ENCODE data around the gene CWF19L2.
"Not testable (repeated sequence)": the region's sequence is repeated elsewhere in the genome, so short reads cannot be mapped to it uniquely, and the experiment has no call there.

The CWF19L2 gene

DNA sequence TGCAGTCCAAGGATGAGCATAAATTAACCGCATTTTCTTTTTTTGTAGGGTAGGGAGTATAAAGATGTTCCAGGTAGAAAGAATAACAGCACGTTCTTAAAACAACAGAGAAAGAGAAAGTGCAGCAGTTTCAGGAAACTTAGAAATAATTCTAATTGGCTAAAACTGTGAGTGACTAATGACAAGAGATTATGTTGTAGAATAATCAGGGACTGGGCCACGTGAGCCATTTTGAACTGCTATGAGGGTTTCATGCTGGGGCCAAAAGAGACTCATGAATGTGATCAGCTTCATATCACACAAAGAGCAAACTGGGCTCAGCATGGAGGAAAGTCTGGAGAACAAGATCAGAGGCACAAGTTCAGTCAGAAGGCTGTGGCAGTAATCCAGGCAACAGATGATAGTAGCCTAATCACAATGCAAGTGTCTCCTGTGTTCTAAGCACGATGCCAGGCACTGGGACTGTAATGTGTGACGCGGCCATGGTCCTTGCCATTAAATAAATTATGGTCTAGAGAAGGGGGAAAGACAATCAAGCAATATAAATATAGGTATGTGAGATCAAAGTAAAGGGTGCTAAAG lies 17.9 kb downstream of the CWF19L2 start:
- no peak for DNase-seq

DNA sequence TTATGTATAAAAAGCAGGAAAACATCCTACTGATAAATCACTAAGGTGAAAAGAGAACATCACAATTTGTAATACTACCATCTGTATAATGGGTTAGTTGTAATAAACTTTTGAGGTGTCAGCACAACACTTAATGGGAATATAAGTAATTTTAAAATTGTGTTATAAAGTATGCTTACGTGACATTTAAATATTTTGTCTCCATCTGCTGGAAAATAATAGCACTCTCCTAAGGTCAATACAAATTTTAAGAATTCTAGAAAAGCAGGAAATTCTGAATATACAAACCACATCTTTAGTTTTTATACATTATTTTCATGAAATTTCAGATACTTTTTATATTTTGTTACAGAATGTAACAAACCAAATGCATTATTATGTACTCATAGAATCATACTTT lies 19.5 kb downstream of the CWF19L2 start:
- DNase-seq: no peak

DNA sequence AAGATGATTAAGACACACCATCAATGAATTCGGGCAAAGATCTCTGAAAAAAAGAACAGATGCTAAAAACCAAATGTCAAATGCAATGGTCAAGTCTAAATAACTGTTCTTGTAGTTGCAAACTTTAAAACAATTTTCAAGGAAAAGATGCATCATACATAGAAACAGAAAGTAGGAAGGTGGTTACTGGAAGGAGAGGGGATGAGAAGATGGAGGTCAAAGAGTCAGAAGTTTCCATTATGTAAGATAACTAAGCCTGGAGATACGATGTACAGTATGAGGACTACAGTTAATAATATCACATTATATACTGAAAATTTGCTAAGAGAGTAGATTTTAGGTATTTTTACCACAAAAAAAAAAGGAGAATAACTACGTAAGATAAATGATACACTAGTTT lies 27.1 kb downstream of the CWF19L2 start:
- DNase-seq: no peak

DNA sequence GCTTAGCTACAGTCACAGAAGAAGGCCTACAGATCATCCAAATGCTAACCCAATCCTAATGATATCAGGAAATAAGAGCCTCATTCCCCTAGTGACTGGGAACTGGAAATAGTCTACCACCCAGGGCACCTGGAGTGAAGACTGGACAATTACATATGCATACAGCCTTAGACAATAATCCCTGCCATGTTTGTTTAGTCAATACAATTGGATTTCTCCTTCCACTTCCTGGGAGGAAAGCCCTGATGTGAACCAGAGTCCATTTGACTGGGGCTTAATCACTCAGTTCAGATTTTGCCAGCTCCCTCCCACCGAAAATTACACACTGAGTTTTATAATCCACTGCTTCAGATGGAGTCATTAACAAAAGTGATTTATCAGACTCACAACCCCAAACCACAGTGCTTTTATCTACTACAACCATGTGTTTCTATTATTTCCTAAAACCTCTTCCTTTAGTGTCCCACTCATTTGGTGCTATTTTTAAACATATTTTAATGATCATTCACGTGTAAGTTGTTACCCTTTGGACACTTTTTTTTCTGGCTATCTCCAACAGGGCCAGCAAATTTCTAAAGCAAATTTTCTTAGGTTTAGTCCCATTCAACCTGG lies 29.9 kb downstream of the CWF19L2 start:
- DNase-seq: no peak

DNA sequence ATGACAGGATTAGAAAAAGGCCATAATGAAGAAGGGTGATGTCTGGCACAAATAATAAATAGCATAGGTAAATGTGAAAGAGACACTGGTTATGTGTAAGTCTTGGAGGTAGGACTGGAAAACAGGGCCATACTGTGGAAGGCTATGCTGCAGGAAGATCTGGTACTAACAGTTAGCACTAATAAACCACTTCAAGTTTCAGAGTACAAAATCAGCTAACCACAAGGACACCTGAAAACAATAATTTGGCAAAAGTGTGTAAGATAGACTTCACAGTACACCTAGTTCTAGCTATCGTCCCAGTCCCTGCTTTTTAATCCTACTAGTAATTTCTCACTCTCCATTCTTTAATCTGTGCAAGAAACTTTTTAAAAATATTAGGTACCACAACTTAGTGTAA lies 44.3 kb downstream of the CWF19L2 start:
- no peak for DNase-seq

DNA sequence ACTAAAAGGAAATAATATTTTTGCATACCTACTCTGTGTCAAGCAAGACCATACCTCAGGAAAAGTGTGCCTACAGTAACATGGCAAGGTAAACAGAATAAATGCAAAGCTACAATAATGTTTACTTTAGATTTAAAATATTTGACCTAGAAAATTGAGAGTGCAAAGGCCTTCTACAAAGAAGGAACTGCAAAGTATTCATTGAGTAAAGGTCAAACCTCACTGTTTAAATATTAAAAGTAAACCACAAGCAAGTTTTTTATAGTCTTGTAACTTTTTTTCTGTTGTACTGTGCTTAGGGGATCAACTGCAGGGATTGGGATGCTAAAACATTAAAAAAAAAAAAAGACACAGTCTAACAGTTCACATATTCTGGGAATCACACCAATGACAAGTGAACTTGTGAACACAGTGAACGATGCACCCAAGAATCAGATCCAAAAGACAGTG lies 48.8 kb downstream of the CWF19L2 start:
- DNase-seq: no peak

DNA sequence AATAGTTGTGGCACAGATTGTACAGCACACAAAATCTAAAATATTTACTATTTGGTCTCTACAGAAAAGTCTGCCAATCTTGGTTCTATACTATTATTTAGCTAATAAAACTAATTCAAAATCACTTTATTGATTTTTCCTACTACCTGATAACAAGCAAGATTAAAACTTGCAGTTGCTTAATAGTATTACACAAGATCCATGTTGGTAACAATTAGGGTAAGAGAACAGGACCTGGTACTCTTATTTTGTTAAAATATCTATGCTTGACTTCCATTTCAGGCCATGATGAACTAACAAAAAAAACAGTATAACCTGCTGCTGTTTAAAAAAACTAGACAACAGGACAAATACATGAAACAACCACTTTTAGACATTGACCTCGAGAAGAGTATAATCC lies 52.4 kb downstream of the CWF19L2 start:
- DNase-seq: no peak

DNA sequence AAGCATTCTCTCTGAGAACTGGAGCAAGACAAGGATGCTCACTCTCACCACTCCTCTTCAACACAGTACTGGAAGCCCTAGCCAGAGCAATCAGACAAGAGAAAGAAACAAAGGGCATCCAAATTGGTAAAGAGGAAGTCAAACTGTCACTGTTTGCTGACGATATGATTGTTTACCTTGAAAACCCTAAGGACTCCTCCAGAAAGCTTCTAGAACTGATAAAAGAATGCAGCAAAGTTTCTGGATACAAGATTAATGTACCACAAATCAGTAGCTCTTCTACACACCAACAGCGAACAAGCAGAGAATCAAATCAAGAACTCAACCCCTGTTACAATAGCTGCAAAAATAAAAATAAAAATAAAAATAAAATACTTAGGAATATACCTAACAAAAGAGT lies 56.5 kb downstream of the CWF19L2 start:
- not testable (repeated sequence) for DNase-seq

DNA sequence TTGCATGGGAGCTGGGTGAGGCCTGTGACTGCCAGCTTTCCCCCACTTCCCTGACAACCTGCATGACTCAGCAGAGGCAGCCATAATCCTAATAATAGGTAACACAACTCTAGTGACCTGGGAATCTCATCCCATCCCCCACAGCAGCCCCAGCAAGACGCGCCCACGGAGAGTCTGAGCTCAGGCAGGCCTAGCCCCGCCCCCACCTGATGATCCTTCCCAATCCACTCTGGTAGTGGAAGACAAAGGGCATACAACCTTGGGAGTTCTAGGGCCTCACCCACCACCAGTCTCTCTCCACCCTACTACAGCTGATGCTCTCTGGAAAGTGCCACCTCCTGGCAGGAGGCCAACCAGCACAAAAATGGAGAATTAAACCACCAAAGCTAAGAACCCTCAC lies 60.3 kb downstream of the CWF19L2 start:
- no peak for DNase-seq

DNA sequence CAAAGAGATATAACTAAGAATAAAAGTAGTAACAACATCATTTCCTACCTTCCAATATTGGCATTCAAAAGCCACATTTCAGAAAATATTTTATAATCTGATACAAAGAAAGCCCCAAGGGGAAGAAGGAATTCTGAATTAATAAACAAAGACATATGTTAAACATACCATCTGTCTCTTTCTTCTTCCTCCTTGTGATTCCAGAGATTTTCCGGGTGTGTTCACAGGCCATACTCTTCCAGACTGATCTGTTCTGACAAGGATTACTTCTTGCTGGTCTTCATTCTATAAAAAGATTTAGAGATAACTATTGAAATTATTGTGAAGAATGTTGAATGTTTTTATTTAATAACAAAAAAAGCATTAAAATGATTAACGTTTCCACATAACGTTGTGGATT lies 65.0 kb downstream of the CWF19L2 start:
- no peak for DNase-seq

DNA sequence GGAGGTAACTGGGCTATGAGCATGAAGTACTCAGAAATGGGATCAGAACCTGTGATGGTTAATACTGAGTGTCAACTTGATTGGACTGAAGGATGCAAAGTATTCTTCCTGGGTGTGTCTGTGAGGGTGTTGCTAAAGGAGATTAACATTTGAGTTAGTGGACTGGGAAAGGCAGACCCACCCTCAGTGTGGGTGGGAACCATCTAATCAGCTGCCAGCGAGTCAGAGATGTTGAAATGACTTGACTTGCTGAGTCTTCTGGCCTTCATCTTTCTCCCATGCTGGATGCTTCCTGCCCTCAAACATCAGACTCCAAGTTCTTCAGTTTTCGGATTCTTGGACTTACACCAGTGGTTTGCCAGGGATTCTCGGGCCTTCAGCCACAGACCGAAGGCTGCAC lies 66.9 kb downstream of the CWF19L2 start:
- DNase-seq: not testable (repeated sequence)

DNA sequence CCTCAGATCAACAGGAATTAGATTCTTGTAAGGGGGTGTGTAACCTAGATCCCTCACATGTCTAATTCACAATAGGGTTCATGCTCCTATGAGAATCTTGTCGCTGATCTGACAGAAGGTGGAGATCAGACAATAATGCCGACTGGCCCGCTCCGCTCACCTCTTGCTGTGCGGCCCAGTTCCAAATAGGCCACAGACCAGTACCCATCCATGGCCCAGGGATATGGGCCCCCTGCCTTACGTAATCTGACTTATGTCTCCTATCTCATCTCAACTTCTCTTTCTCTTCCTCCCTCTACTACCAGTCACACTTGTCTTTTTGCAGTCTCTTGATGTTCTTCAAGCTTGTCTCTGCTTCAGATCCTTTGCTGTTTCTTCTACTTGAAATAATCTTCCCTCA lies 70.0 kb downstream of the CWF19L2 start:
- DNase-seq: no peak

DNA sequence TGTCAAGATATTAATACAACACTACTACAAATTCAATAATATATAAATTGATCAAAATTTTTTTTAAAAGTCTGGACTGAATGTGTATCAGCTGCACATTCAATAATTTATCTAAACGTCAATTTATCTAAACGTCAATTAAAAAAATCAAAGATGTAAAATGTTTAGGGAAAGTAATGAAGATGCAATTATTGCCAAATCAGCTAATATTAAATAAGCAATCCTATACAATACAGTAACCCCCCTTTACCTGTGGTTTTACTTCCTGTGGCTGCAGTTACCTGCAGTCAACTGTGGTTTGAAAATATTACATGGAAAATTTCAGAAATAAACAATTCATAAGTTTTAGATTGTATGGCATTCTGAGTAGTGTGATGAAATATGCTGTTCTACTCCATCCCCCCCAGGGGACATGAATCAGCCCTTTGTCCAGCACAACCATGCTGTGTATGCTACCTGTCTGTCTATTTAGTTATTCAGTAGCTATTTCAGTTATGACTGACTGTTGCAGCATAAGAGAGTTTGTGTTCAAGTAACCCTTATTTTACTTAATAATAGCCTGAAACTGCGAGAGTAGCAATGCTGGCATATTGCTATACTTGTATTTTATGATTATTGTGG lies 72.2 kb downstream of the CWF19L2 start:
- DNase-seq: no peak

DNA sequence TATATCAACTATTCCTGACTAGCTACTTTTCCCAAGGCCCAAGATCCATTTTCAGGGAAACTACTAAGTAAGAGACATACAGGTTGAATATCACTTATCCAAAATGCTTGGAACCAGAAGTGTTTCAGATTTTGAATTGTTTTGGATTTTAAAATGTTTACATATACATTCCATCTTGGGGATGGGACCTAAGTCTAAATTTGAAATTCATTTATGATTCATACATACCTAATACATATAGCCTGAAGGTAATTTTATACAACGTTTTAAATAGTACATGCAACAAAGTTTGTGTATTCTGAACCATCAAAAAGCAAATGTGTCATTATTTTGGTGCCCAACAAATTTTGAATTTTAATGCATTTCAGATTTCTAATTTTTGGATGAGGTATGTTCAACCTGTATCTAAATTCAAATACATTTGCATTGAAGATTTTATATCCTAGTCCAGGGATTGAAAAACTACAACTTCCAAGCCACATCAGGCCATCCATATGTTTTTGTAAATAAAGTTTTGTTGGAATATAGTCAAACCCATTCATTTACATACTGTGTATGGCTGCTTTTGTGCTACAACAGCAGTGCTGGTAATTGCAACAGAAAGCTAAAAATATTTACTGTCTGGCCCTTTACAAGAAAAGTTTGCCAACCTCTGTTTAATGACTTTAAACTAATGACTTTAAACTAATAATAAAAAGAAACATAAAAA lies 73.3 kb downstream of the CWF19L2 start:
- no peak for DNase-seq

DNA sequence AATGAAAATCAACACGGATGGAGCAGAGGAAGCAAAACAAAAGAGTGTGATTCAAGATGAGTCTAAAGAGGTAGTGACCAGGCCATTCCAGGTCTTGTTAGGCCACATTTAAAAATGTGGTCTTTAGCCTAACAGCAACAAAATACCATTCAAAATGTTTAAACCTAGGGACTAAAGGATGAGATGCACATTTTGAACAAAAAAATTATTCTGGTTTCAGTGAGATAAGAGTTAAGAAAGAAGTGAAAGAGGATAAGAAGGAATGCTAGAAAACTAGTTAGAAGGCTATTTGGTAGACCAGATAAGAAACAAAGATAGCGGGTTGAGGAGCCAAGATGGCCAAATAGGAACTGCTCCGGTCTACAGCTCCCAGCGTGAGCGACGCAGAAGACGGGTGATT lies 85.2 kb downstream of the CWF19L2 start:
- DNase-seq: no peak

DNA sequence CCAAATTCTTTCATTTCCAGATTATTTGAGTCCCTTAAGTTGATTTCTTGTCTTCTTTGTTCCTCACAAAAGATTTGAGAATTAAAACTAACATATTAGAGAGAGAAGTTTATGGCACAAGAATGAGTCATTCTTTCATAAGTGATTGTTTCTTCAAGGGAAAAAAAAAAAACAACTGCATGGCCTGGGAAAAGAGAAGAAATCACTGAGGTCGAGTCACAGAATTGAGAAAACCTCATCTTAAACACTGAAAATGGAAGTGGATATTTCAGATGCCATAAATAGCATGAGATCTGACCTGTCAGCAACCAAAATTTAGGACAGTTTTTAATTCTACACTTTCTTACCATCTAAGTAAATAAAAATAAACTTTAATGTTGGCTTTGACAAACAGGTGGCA lies 87.2 kb downstream of the CWF19L2 start:
- no peak for DNase-seq

DNA sequence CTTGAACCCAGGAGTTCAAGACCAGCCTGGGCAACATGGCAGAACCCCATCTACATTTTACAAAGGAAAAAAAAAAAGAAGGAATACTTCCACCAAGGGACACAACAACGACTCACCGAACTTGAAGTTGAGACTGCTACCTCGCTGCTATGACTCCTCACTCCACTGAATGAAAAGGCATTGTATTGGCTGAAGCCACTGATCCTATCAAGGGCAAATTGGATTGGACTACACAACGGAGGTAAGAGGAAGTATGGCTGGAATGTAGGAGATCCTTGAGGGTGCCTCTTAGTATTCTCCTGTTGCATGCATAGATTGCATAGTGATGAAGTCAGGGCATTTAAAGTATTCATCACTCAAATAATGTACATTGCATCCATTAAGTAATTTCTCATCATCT lies 97.9 kb downstream of the CWF19L2 start:
- DNase-seq: no peak

DNA sequence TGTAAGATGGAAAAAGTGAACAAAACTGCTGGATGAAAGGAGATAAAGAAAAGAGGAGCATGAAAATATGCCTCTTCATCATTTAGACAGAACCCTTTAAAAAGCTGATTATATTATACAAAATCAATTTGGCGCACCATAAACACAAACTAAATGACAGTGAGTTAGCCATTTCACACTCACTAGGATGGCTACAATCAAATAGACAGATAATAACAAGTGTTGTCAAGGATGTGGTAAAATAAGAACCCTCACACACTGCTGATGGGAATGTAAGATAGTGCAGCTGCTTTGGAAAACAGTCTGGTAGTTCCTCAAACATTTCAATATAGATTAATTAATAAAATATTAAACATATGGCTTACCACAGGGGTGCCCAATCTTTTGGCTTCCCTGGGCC lies 99.7 kb downstream of the CWF19L2 start:
- no peak for DNase-seq

DNA sequence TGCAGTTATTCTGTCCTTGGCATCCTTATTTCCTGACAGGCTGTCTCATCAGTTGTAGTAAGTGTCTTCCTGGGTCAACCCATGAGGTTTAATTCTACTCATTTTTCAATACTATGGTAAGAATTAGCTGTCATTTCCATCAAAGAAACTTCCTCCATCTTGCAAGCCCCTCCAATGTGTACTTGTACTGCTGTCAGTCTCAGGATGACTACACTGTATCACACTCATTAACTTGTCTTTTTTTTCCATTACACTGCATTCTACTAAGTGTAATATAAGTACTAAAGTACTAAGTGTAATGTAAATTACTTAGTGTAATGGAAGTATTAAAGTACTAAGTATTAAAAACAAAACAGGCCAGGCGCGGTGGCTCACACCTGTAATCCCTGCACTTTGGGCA lies 102.8 kb downstream of the CWF19L2 start:
- DNase-seq: no peak

DNA sequence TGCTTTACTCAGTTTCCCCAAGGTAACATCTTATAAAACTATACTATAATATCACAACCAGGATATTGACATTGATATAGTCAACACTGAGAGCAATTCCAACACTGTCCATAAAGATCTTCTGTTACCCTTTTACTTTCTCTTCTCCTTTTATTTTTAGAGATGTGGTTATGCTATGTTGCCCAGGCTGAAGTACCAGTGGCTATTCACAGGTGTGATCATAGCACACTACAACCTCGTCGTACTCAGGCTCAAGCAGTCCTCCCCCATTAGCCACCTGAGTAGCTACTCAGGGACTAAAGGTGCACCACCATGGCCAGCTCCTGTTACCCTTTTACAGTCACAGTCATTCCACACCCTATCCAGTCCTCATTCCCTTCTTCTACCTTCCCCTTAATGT lies 119.7 kb downstream of the CWF19L2 start:
- DNase-seq: no peak

DNA sequence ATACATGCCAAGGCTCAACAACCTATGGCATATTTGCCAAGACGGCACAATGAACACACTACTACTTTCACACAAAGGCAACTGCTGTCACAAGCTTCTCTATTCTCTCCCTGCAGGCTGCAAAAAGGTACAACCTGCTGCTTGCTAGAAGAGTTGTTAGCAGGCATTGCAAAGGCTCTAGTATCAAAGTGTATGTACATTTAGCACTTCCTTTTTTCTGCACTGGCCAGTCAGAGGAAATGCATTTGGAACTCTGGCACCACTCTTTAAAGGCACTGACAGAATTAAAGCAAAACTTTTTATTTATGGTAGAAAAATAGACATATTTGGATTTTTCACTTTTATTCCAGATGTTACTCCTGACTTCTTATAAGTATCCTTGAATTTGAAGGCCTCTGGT lies 125.9 kb downstream of the CWF19L2 start:
- DNase-seq: no peak

DNA sequence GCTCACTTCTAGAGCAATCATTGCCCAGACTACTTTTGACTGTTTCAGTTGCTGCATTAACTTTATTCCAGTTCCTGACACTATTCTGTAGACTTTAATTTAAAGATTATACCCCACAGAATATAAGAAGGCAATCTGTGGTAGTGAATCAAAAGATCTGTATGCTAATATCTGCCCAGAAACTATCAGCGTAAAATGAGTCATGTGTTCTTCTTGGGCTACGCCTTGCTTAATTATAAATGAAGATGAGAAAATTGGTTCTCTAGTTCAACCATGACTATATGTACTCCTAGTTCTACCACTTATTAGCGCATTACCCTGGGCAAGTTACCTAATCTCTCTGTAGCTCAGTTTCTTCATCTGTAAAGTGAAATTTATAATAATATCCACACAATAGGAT lies 128.5 kb downstream of the CWF19L2 start:
- no peak for DNase-seq

DNA sequence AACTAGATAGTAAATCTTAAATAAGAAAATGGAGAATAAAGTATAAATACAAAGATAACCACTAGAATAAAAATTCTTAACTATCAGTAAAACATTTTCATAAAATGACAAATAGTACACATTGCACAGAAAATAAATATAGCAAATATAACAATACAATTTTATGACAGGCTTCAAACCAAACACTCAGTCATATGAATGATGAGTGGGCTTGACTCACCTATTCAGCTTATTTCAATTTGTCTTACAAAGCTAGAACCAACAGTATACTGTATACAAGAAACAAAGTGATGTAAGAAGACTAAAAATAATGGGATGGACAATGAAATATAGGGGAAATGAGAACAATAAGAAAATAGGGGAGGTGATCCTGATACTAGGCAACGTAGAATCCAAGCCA lies 141.2 kb downstream of the CWF19L2 start:
- DNase-seq: no peak
